Femur (tissue), 1 donor: ENCODE measurements around the gene RAP1GAP2.

Experiments
- DNase-seq: peaks from one replicate; pipeline ENCODE4 v3.0.0-alpha.2; 2017

Gene RAP1GAP2

DNA sequence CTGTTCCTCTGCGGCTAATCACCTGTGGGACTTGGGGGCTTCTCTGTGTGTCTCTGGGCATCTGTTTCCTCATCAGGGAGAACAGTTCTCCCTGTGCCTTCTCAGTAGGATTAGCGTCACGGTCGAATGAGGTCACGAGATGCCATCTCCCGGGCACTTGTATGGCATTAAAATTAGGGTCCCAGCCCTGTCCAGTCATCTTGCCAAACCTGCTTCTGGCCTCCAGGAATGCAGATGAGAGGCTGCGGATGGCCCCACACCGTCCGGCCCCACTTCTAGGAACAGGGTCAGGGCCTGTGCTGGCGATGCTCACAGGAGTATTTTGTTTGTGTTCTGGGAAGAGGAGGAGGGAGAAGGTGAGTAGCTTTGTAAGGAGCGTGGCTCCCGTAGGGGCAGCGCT, 208.7 kb downstream of the RAP1GAP2 start:
- DNase-seq: peak; percentile 20

DNA sequence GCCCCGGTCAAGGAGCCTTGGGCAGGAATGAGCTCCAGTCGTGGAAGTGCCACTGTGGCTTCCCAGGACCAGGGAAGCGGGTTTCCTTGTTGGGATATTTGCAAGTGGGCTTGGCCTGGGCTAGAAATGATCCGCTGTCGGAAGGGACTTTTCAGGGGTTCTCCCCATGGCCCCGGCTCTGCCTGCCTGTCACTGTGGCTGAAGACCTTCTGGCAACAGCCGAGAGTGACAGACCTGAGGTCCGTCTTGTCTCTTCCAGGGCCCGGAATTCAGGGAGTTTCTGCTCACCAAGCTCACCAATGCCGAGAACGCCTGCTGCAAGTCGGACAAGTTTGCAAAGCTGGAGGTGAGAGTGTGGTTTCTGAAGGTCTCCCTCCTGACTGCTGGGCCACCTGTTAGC, 209.5 kb downstream of the RAP1GAP2 start:
- peak; percentile 16 for DNase-seq

DNA sequence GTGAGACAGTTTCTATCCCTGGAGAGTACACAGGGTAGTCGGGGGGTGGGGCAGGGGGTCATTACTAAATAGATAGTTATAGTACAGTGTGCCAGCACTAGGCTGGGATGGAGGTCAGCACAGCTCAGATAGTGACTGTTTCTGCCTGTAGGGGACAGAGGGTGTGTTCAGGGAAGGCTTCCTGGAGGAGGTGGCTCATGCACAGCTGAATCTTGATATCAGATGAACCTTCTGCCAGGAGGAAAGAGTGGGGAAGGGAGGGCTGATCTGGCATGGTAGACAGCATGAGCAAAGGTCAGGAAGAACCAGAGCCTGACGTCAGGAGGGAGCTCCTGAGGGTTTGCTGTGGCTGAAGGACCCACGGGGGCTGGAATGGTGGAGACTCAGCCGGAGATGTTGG, 210.6 kb downstream of the RAP1GAP2 start:
- no peak for DNase-seq

DNA sequence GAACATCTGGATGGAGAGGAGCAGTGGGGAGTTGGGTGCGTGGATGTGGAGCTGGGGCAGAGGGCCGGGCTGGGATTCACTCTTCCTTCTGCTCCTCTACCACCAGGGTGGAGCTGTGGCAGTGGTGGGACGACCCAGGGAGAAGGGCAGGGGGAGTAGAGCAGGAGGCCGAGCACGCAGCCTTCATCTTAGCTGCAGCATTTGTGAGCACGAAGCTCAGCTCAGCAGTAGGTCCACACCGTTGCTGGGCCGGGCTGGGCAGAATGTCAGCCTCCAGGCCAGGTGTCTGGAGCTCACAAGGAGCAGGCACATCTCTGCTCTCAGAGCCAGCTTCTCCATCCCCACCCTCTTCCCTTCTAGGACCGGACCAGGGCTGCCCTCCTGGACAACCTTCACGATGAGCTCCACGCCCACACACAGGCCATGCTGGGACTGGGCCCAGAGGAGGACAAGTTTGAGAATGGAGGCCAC, 211.4 kb downstream of the RAP1GAP2 start:
- peak; percentile 12 for DNase-seq

DNA sequence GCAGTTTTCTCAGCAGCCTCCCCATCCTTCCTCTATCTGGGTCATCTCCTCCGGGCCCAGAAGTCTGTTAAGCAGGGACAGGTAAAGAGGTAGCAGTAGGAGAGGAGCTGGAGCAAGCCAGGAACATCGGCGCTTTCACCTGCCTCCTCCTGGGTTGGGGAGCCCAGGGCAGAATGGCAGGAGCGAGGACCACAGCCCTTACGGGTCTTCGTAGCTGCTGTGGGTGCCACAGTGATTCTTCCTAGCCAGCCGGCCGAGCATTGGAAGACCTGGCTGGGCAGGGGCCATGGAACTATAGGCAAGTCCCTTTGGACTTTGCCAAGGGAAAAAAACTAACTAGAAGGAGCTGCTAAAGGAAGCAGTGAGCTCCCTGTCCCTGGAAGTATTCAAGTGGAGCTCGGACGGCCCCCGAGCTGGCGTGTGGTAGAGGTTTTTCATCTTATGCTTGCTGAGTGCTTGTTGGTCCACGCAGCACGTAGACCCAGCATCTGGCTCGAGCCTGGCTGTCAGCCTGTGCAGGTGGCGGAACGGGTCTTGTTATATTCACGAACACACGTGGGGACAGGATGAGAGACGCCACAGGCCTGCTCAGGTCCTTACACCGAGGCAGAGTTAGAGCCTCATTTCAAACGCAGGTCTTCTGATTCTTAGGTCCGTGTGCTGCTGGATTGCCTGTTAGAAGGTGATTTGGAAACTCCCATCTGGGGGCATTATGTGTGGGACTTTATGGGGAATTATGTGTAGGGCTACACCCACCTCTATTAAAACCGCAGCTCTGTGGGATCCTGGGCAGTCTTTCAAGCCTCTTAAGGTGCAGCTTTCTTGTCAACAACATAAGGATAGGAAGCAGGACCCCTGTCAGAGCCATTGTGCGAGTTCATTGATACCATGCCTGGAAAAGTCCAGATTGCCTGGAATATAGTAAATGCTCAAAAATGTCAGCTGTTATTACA, 212.4 kb downstream of the RAP1GAP2 start:
- peak; percentile 12 for DNase-seq

DNA sequence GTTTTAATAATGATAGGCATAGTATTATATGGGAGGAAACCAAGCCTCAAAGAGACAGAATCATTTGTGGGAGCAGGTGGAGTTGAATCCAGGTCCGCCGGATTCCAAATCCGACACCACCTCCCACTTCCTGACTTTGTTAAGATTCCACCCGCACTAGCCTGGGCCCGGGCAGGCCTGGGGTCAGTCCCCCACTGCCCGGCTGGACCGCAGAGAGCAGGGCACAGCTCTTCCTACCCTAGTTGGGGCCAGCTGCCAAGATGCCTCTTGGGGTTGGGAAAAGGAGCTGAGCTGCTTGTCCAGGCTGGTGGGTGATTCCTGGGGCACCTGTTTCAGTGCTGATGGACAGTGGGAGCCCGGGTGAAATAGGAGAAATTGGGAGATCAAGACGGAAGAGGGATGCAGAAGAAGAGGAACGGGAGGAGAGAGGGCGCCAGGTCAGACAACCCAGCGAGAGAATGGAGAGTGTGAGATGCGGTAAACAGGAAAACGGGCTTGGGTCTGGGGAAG, 213.2 kb downstream of the RAP1GAP2 start:
- DNase-seq: peak; percentile 7

DNA sequence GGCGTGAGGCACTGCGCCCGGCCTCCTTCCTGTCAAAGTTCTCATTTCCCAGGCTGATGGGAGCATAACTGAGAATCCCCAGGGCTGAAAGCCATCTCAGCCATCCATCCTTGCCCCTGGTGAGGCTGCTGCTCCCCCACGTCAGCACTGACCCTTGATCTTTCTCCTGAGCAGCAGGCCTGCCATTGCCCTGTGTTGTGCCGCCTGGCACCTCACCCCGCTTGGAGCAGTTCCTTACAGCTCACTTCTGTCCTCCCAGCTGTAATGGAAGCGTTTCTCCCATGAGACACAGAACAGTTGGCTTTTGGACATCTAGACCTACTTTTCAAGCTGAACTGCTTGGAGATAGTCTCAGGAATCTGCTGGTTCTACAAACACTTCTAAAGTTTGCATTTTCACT, 215.7 kb downstream of the RAP1GAP2 start:
- no peak for DNase-seq

DNA sequence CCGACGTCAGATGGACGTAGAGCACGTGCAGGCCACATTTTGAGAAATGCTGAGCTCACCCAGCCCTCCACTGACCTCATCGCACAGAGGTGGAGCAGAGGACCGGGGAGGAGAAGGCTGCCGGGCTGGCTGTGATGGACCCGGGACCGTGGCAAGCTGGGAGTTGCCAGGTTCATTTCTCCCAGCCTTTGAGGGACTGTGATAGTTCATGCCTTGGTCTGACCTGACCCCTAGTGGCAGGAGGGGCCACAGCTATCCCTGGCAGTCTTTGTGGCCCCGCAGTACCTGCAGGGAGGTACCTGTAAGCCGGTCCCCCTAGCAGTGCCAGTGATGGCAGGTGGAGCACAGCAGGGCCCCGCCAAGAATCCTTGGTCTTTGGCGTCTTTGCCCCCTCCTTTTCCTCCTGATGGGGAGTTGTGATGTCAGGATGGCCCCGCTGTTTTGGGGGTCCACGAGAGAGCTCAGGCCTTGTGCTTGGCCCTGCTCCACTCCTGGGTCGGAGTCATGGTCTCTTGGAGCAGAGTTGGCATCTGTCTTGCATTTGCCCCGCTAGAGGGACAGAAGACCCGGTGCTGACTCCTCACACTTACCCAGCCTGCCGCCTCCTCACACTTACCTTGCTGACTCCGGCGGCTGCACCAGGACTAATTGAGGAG, 216.8 kb downstream of the RAP1GAP2 start:
- DNase-seq: peak; percentile 76

DNA sequence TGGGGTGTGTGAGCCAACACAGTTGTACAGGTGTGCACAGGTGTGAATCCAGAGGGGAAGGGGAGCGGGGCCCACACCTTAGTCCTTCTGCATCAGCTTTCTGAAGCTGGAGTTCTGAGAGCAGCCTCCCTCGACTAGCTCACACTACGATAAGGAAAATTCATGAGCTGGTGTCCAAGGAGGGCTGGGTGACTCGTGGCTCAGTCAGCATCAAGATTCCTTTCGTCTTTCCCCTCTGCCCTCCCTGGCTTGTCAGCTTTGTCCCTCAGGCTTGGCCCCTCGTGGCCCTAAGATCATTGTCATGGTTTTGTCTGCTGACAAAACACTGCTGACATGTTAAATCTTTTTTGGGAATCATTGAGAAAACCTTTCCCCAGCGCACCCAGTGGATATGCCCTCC, 219.7 kb downstream of the RAP1GAP2 start:
- DNase-seq: no peak

DNA sequence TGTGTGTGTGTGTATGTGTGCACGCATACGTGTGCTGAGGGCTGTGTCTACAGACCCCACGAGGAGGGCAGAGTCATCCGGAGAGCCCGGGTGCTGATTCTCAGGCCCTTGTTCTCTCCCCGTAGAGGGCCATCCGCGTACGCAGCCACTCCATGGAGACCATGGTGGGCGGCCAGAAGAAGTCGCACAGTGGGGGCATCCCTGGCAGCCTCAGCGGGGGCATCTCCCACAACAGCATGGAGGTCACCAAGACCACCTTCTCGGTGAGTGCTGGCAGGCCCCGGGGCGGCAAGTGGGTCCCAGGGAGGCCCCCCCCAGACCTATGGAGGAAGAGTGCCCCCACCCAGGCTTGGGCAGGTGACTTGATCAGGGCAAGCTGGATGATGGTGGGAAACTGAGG, 221.7 kb downstream of the RAP1GAP2 start:
- no peak for DNase-seq

DNA sequence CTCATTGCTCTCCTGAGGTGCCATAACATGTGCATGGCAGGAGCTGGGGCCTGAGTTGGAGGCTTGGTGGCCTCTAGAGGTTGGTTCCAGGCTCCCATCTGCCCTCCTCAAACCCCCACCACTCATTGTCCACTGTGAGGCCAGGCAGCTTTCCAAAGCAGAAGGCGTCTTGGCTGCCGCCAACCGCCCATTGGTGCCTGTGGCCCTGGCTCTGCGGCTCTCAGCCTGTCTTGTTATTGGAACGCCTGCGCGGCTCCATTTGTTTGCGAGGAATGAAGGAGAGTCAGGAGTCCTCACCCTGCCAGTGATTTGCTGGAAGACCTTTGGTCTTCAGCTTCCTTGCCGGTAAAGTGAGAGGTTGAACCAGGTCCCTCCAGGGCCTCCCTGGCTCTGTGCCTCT, 223.5 kb downstream of the RAP1GAP2 start:
- no peak for DNase-seq

DNA sequence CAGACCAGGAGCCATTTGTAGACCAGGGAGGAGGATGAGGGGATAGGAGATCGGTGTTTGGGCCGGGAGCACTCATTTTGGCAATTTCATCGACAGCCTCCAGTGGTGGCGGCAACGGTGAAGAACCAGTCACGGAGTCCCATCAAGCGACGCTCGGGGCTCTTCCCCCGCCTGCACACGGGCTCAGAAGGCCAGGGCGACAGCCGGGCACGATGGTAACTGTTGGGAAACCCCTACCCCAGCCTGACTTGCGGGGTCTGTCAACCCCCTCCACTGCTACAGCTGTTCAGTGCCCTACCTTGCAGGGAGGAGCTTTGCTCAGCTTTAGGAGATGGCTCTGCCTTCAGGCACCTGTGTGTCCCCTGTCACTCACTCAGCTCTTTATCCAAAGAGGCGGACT, 224.1 kb downstream of the RAP1GAP2 start:
- DNase-seq: no peak

DNA sequence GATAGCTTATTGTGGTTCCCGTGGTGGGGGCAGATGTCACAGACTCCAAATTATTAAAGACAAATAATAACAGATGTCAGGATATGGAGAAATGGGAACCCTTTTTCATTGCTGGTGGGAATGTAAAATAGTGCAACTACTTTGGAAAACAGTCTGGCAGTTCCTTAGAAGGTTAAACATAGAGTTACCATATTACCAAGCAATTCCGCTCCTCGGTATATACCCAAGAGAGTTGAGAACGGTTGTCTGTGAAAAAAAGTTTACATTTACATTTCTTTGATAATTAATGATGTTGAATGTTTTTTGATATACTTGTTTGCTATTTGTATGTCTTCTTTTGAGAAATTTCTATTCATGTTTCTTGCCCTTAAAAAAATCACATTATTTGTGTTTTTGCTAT, 226.0 kb downstream of the RAP1GAP2 start:
- DNase-seq: no peak

DNA sequence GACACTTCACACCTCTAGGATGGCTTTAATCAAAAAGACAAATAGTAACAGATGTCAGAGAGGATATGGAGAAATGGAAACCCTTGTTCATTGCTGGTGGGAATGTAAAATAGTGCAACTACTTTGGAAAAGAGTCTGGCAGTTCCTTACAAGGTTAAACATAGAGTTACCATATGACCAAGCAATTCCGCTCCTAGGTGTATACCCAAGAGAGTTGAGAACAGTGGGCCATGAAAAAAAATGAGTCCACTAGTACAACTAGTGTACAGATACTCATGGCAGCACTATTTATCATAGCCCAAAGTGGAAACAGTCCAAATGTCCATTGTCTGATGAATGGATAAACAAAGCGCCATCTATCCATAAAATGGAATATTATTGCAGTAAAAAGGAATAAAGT, 228.1 kb downstream of the RAP1GAP2 start:
- no peak for DNase-seq

DNA sequence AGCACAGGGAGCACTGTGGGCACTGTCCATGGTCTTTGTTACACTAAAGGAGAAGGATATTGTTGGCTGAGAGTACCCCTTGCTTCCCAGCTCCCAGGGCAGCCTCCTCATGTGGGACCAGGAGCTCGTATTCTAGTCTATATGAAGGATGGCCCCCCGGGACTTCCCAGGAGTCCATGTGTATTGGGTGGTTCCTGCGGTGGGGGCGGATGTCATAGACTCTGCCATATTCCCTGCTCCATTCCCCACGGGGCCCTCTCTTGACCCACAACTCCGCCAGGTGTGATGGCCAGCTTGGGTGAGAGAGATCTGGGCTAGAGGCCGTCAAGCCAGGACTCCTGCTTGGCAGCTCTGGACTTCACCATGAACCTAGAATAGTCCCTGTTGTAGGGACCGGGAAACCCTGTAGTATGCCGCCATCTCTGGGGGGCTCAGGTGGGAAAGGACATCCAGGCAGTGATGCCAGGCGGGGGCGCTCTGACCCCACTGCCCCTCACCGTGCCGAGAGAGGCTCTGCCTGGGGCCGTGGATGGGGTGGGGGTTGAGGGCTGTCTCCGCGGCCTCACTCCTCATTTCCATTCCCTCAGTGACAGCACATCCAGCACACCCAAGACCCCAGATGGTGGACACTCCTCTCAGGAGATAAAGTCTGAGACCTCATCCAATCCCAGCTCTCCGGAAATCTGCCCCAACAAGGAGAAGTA, 229.3 kb downstream of the RAP1GAP2 start:
- peak; percentile 14 for DNase-seq

DNA sequence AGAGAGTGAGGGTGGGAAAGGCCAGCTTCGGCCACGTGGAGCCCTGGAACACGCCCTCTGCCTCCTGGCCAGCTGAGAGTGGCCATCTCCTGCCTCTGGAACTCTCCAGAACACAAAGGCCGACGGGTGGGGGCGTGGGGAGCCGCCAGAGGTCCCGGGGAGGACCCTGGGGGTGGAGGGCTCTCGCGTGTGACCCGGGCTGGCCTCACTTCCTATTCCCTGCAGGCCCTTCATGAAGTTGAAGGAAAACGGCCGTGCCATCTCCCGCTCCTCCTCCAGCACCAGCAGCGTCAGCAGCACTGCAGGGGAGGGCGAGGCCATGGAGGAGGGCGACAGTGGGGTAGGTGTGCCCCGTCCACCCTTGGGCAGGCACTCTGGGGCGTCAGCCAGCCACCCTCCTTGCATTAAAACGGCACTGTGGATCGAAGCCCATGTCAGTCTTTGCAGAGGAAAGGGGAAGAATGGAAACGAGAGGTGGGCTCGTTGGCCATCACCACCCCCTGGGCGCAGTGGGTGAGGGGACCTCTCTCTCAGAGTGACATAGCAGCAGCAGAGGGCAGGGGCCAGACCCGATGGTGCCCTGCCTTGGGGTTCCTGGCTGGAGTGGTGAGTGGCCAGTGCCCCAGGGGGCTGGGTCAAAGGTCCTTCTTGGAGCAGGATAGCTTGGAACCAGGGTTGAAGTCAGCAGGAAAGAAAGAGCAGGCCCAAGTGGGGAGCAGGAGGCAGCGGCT, 230.1 kb downstream of the RAP1GAP2 start:
- DNase-seq: no peak

DNA sequence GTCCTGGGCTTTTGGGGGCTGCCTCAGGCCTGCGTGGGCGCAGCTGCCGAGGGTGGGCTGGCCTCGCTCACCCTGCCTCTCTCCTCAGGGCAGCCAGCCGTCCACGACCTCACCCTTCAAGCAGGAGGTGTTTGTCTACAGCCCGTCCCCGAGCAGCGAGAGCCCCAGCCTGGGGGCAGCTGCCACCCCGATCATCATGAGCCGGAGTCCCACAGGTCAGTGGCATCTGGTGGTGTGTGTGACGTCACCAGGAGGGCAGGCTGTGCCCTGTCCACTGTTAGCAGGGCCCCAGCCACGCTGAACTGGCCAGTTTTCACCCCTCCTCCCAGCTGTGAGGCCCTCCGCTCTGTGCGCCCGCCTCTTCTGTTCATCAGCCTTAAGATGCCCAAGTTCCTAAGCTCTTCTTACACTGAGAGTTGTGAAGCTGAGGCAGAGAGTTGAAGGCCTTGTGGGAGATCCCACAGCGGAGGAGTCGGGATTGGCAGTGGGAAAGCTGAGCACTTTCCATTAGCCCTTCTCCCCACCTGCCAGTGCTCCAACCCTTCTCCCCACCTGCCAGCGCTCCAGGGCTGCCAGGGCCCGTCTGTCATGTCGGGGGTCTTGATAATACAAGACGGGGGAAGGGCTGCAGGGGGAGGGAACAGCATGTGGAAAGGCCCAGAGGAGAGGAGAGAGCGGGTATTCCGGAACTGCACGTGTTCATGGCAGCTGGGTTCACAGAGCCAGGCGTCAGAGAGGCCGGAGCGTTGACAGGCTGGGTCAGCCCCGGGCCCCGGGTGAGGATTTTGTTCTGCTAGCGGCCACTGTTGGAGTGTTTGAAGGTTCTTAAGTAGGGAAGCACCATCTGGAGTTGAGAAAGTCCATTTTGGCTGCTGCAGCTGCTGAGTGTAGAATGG, 230.9 kb downstream of the RAP1GAP2 start:
- DNase-seq: peak; percentile 17

DNA sequence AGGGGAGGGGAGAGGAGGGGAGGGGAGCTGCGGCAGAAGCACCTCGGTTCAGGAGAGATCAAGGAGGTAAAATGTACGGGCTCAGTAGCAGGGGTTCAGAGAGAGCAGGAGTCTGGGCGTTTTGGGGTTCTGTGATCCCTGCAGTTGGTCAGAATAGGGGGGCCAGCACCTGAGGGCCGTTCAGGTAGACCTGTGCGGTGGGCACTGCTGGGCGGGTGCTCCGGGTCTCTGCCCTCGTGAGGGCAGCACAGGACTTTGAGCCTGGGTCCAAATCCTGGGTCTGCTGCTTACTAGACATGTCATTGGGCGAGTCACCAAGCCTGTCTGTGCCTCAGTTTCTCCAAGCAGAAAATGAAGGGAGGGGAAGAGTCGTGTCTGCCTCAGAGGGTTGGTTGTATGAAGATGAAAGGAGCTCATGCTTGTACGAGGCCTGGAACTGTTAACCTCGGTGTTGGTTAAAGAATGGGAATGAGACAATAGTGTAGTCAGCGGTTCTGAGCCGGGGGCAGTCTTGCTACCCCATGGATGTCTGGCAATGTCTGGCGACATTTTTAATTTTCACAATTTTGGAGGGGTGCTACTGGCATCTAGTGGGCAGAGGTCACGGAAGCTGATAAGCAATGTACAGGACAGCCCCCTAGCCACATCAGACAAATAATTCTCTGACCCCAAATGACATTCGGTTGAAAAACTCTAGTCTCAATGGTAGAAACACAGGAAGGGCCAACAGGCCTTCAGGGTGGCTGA, 231.7 kb downstream of the RAP1GAP2 start:
- DNase-seq: no peak

DNA sequence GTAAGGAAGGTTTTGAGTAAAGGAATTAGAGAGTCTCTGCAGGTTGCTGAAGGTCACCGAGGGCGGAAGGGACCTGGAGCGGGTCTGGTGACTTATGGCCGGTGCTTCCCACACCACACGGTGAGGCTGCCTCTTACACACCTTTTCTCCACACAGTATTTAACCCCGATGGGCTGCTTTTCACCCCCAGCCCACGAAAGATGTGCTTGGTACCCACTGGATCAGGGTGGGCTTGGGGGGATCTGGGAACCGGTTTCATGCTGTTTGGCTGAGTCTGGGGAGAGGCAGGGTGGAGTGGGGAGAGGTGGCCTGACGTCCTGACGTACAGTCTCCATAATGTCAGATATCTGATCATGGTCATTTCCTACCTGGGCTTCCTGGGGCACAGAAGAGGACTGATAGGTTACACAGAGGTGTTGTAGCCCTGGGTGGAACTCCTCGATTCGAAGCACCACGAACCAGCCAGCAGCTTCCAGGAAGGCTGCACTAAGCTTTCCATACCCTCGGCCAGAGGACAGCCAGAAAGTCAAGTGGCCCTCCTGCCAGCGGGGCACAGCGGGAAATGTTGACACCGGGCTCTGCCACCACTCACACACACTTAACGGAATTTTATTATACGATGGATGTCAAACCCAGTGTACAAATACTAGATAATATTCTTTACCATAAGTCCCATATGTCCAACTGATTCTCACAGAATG, 233.1 kb downstream of the RAP1GAP2 start:
- no peak for DNase-seq

DNA sequence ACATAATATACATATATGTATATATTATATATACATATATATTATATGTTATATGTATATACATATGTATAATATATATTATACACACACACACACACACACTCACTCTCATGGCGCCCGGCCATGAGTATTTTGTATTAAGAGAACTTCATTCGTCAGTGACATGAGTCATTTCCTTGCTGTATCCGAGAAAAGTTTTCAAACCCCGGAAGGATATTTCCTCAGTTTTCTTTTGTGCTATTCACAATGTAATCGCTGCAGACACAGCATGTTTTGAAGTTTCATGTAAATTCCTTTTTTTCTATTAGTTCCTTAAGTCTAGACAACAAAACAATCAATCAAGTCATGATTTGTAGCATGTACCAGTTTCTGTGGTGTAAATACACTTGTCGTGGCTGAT, 233.9 kb downstream of the RAP1GAP2 start:
- DNase-seq: peak; percentile 19
